ENCODE measurements around the gene GMDS. TPM values are rescaled to one million over a fixed set of nuclear protein-coding genes. Genes with fewer than 3 reads are reported as not detected.

GMDS gene
- total and polyA plus RNA-seq, 4 donors = 7.3 to 28.3 (median 16.1) TPM

GRCh38 chr6:1597121-1597744 lies 648.2 kb downstream of the GMDS start:
- WGBS, 2 donors = 59 to 64% methylated on average over 8 of the region's 8 CpGs
- H3K36me3 ChIP-seq (ENCODE audit: control insufficient read depth in 4 of 4, insufficient read depth in 4 of 4, low read length in 4 of 4) = no peaks in the 10 kb centered on the region
- peaks cover 0 to 14% (median 6%) of the 10 kb centered on the region in 5 donors for H3K4me1 ChIP-seq (ENCODE audit: control insufficient read depth in 5 of 5, insufficient read depth in 5 of 5, low read length in 5 of 5)
- no peak for TF ChIP-seq CTCF (IDR thresholded peaks at IDR 0.05; ENCODE audit: control extremely low read depth, extremely low read depth)
- ATAC-seq (ENCODE audit: insufficient read depth, low FRiP score) = no peak
- peak in 1 of 3 donors; percentile 17 for DNase-seq
- H3K27ac ChIP-seq (ENCODE audit: low read depth in 1 of 2, low read length in 1 of 2) = no peak overlapping the region
- peaks cover 6 to 70% (median 69%) of the 10 kb centered on the region in 3 donors for H3K27me3 ChIP-seq (ENCODE audit: control insufficient read depth in 3 of 3, insufficient read depth in 3 of 3, low read length in 2 of 3)
- no peak overlapping the region for H3K4me3 ChIP-seq
- no peak overlapping the region for H3K9ac ChIP-seq (ENCODE audit: insufficient read depth in 1 of 2, low read length in 2 of 2)
- H3K9me3 ChIP-seq (ENCODE audit: control insufficient read depth in 4 of 4, insufficient read depth in 3 of 4, low read length in 3 of 4) = no peaks in the 10 kb centered on the region

- WGBS, 2 donors = 11 to 16% methylated on average over 25 of the region's 25 CpGs
- TF ChIP-seq CTCF (IDR thresholded peaks at IDR 0.05; ENCODE audit: control extremely low read depth, extremely low read depth) = peak; percentile 97
- Histone ChIP-seq H3K36me3 (ENCODE audit: control insufficient read depth in 4 of 4, insufficient read depth in 4 of 4, low read length in 4 of 4) (no peaks in the 10 kb centered on the region), H3K4me3 (no peak overlapping the region), H3K4me1 (ENCODE audit: control insufficient read depth in 5 of 5, insufficient read depth in 5 of 5, low read length in 5 of 5) (peaks cover 0 to 12% (median 2%) of the 10 kb centered on the region in 5 donors), H3K9ac (ENCODE audit: insufficient read depth in 1 of 2, low read length in 2 of 2) (peak overlapping the region in 1 of 2 donors; percentile 72), H3K27ac (ENCODE audit: low read depth in 1 of 2, low read length in 1 of 2) (no peak overlapping the region), H3K27me3 (ENCODE audit: control insufficient read depth in 3 of 3, insufficient read depth in 3 of 3, low read length in 2 of 3) (peaks cover 5 to 64% (median 62%) of the 10 kb centered on the region in 3 donors), H3K9me3 (ENCODE audit: control insufficient read depth in 4 of 4, insufficient read depth in 3 of 4, low read length in 3 of 4) (no peaks in the 10 kb centered on the region)
- peak; percentile 86 for ATAC-seq (ENCODE audit: insufficient read depth, low FRiP score)
- DNase-seq = peak; percentile 76 to 80 (median 80)
These were observed 649.1 kb downstream of the GMDS start for GRCh38 chr6:1596088-1596852.

- no peak for TF ChIP-seq CTCF (IDR thresholded peaks at IDR 0.05; ENCODE audit: control extremely low read depth, extremely low read depth)
- no peaks in the 10 kb centered on the region for H3K9me3 ChIP-seq (ENCODE audit: control insufficient read depth in 4 of 4, insufficient read depth in 3 of 4, low read length in 3 of 4)
- H3K9ac ChIP-seq (ENCODE audit: insufficient read depth in 1 of 2, low read length in 2 of 2) = no peak overlapping the region
- H3K4me1 ChIP-seq (ENCODE audit: control insufficient read depth in 5 of 5, insufficient read depth in 5 of 5, low read length in 5 of 5) = peaks cover 0 to 9% (median 2%) of the 10 kb centered on the region in 5 donors
- 69 to 72% methylated on average over 28 of the region's 28 CpGs for WGBS, 2 donors
- no peak overlapping the region for H3K4me3 ChIP-seq
- DNase-seq (no peak), ATAC-seq (ENCODE audit: insufficient read depth, low FRiP score) (no peak)
- H3K27ac ChIP-seq (ENCODE audit: low read depth in 1 of 2, low read length in 1 of 2) = no peak overlapping the region
- no peaks in the 10 kb centered on the region for H3K36me3 ChIP-seq (ENCODE audit: control insufficient read depth in 4 of 4, insufficient read depth in 4 of 4, low read length in 4 of 4)
- peaks cover 5 to 59% (median 57%) of the 10 kb centered on the region in 3 donors for H3K27me3 ChIP-seq (ENCODE audit: control insufficient read depth in 3 of 3, insufficient read depth in 3 of 3, low read length in 2 of 3)
These were observed 649.9 kb downstream of the GMDS start for GRCh38 chr6:1595271-1596087.

Measured in lung (tissue), 12 donors.